Osteoblast (primary cell): ENCODE results near the gene GP2. TPM values are rescaled to one million over a fixed set of nuclear protein-coding genes. Genes with fewer than 3 reads are reported as not detected.

Experiments
- DNase-seq: peaks from one replicate; pipeline ENCODE4 v3.0.0; 2011; ENCODE audit warnings: low spot score, mixed read lengths; ENCODE audit not compliant: insufficient read length; ENCODE audit errors: missing footprints
- H2AFZ ChIP-seq: 2 replicates; pipeline ENCODE4 v1.6.0; 2011; ENCODE audit warnings: mild to moderate bottlenecking, low read length
- H3K27ac ChIP-seq: 2 replicates; pipeline ENCODE4 v1.5.1; 2011; ENCODE audit warnings: mild to moderate bottlenecking, low read depth, low read length, moderate library complexity
- H3K27me3 ChIP-seq: 2 replicates; pipeline ENCODE4 v1.6.0; 2012; ENCODE audit warnings: mild to moderate bottlenecking, control low read depth, inconsistent platforms, low read length, moderate library complexity; ENCODE audit not compliant: insufficient read depth
- H3K36me3 ChIP-seq: 2 replicates; pipeline ENCODE4 v1.5.1; 2011; ENCODE audit warnings: mild to moderate bottlenecking, low read length, control low read depth, moderate library complexity; ENCODE audit not compliant: insufficient read depth
- H3K4me1 ChIP-seq: 2 replicates; pipeline ENCODE4 v1.5.1; 2011; ENCODE audit warnings: mild to moderate bottlenecking, low read length, control low read depth, moderate library complexity; ENCODE audit not compliant: insufficient read depth
- H3K4me2 ChIP-seq: 2 replicates; pipeline ENCODE4 v1.6.0; 2011; ENCODE audit warnings: mild to moderate bottlenecking, low read length; ENCODE audit not compliant: insufficient read depth
- H3K4me3 ChIP-seq: fragments of 200-600 bp; sonication (generic); 3 replicates; pipeline ENCODE4 v1.5.1; 2012; ENCODE audit warnings: mild to moderate bottlenecking, low read length, inconsistent platforms; ENCODE audit not compliant: insufficient read depth
- H3K79me2 ChIP-seq: 2 replicates; pipeline ENCODE4 v1.6.0; 2012; ENCODE audit warnings: mild to moderate bottlenecking, low read length, control low read depth, inconsistent platforms; ENCODE audit not compliant: insufficient read depth
- H3K9me3 ChIP-seq: 2 replicates; pipeline ENCODE4 v1.5.1; 2011; ENCODE audit warnings: low read depth, low read length, control low read depth
- H4K20me1 ChIP-seq: 2 replicates; pipeline ENCODE4 v1.6.0; 2012; ENCODE audit warnings: mild to moderate bottlenecking, low read length, control low read depth; ENCODE audit not compliant: insufficient read depth
- CTCF ChIP-seq: IDR thresholded peaks from 2 replicates; pipeline ENCODE4 v1.5.1; 2011; ENCODE audit warnings: mild to moderate bottlenecking, low read depth, low read length, moderate library complexity; ENCODE audit errors: extremely low read depth
- total RNA-seq: library from RNA; depleted of rRNA; stranded (reverse); fragments of >200 nt; gene quantifications from 2 replicates; pipeline ENCODE4 v1.2.3, GENCODE V29; 2012

GP2 gene
- total RNA-seq, 1 donor = not detected

- no peaks in the 10 kb centered on the region for H4K20me1 ChIP-seq
- no peak for DNase-seq
- no peaks in the 10 kb centered on the region for H3K27me3 ChIP-seq
- H3K4me3 ChIP-seq = no peak overlapping the region
- H2AFZ ChIP-seq = no peak overlapping the region
- H3K4me2 ChIP-seq = no peak overlapping the region
- no peak for TF ChIP-seq CTCF
- no peaks in the 10 kb centered on the region for H3K36me3 ChIP-seq
- no peak overlapping the region for H3K27ac ChIP-seq
- peaks cover 2% of the 10 kb centered on the region for H3K9me3 ChIP-seq
- no peaks in the 10 kb centered on the region for H3K4me1 ChIP-seq
- H3K79me2 ChIP-seq = no peaks in the 10 kb centered on the region
Observed at GRCh38 chr16:20263138-20263855, 64.0 kb downstream of the GP2 start.

GRCh38 chr16:20262248-20262647 is 65.1 kb downstream of the GP2 start:
- TF ChIP-seq CTCF = no peak
- no peak for DNase-seq
- peaks cover 2% of the 10 kb centered on the region for H3K9me3 ChIP-seq
- H3K4me3 ChIP-seq = no peak overlapping the region
- no peaks in the 10 kb centered on the region for H4K20me1 ChIP-seq
- no peak overlapping the region for H3K27ac ChIP-seq
- no peaks in the 10 kb centered on the region for H3K27me3 ChIP-seq
- no peak overlapping the region for H3K4me2 ChIP-seq
- no peaks in the 10 kb centered on the region for H3K4me1 ChIP-seq
- H2AFZ ChIP-seq = no peak overlapping the region
- no peaks in the 10 kb centered on the region for H3K79me2 ChIP-seq
- no peaks in the 10 kb centered on the region for H3K36me3 ChIP-seq

- H3K27ac ChIP-seq = no peak overlapping the region
- H3K4me1 ChIP-seq = no peaks in the 10 kb centered on the region
- no peak for DNase-seq
- no peak overlapping the region for H3K4me3 ChIP-seq
- TF ChIP-seq CTCF = no peak
- peaks cover 2% of the 10 kb centered on the region for H3K9me3 ChIP-seq
- no peak overlapping the region for H2AFZ ChIP-seq
- no peaks in the 10 kb centered on the region for H3K36me3 ChIP-seq
- H3K79me2 ChIP-seq = no peaks in the 10 kb centered on the region
- H3K27me3 ChIP-seq = no peaks in the 10 kb centered on the region
- H4K20me1 ChIP-seq = no peaks in the 10 kb centered on the region
- H3K4me2 ChIP-seq = no peak overlapping the region
Observed at GRCh38 chr16:20260215-20261009, 66.9 kb downstream of the GP2 start.

Other genes with a start within 250 kb of the GP2 start
- gene UMOD, start 25.2 kb upstream of the GP2 start, total RNA-seq = not detected in 2 replicates
- not detected in 2 replicates for gene PDILT, start 77.2 kb upstream of the GP2 start, total RNA-seq
- 11.9 and 14.4 TPM in 2 replicates for gene ACSM5, start 82.0 kb upstream of the GP2 start, total RNA-seq
- gene ACSM2A, start 124.0 kb upstream of the GP2 start, total RNA-seq = not detected in 2 replicates
- gene ACSM2B, start 248.9 kb upstream of the GP2 start, total RNA-seq = not detected in 2 replicates